ENCODE results near the gene PELO. TPM values are rescaled to one million over a fixed set of nuclear protein-coding genes. Genes with fewer than 3 reads are reported as not detected.

Gene PELO
- polyA plus RNA-seq, 4 donors: 27.8 to 33.2 (median 30.8) TPM

- DNase-seq (ENCODE audit: low read depth in 4 of 4, low spot score in 3 of 4): no peak
Measured at GRCh38 chr5:52824827-52825226, 37.1 kb downstream of the PELO start.

GRCh38 chr5:52825826-52826225 lies 38.1 kb downstream of the PELO start:
- DNase-seq (ENCODE audit: low read depth in 4 of 4, low spot score in 3 of 4): no peak

- no peak for DNase-seq (ENCODE audit: low read depth in 4 of 4, low spot score in 3 of 4)
Measured at GRCh38 chr5:52827815-52828214, 40.1 kb downstream of the PELO start.

GRCh38 chr5:52829664-52830063 lies 41.9 kb downstream of the PELO start:
- no peak for DNase-seq (ENCODE audit: low read depth in 4 of 4, low spot score in 3 of 4)

- no peak for DNase-seq (ENCODE audit: low read depth in 4 of 4, low spot score in 3 of 4)
Measured at GRCh38 chr5:52830650-52831049, 42.9 kb downstream of the PELO start.

GRCh38 chr5:52831786-52832511 lies 44.2 kb downstream of the PELO start:
- no peak for DNase-seq (ENCODE audit: low read depth in 4 of 4, low spot score in 3 of 4)

- DNase-seq (ENCODE audit: low read depth in 4 of 4, low spot score in 3 of 4): no peak
Measured at GRCh38 chr5:52834320-52834719, 46.6 kb downstream of the PELO start.

GRCh38 chr5:52837068-52837467 lies 49.4 kb downstream of the PELO start:
- no peak for DNase-seq (ENCODE audit: low read depth in 4 of 4, low spot score in 3 of 4)

Other genes with a start within 250 kb of the PELO start
- gene ITGA1, start within 50 bp of the PELO start, polyA plus RNA-seq (ENCODE audit: insufficient read length in 4 of 4): 10 to 100 TPM; 49.2 to 65.2 (median 58.1) TPM
- 10 to 100 TPM in 3 of 4 donors, 1 to 10 TPM in 1; 8.3 to 33.8 (median 27.1) TPM for gene ITGA2, start 201.4 kb downstream of the PELO start, polyA plus RNA-seq (ENCODE audit: insufficient read length in 4 of 4)

All from left renal pelvis (tissue), 4 donors.